HG03280 (cell line): Measurements from ENCODE around the gene RARB.

Experiments
- ATAC-seq: cut with Tn5 transposase; IDR thresholded peaks from one replicate; pipeline ENCODE4 v1.9.1; 2021; ENCODE audit warnings: mild to moderate bottlenecking, moderate library complexity; ENCODE audit not compliant: unreplicated experiment

The RARB gene

GRCh38 chr3:25502233-25502632 is 74.2 kb downstream of the RARB start:
- no peak for ATAC-seq

GRCh38 chr3:25503898-25504301 is 75.8 kb downstream of the RARB start:
- ATAC-seq: no peak

GRCh38 chr3:25505581-25505980 is 77.5 kb downstream of the RARB start:
- no peak for ATAC-seq

GRCh38 chr3:25507811-25508210 is 79.7 kb downstream of the RARB start:
- no peak for ATAC-seq

GRCh38 chr3:25508433-25508832 is 80.4 kb downstream of the RARB start:
- ATAC-seq: no peak

GRCh38 chr3:25508901-25509300 is 80.8 kb downstream of the RARB start:
- no peak for ATAC-seq

- ATAC-seq: no peak
Observed at GRCh38 chr3:25510797-25511196, 82.7 kb downstream of the RARB start.

- no peak for ATAC-seq
Observed at GRCh38 chr3:25511972-25512721, 84.1 kb downstream of the RARB start.

- no peak for ATAC-seq
Observed at GRCh38 chr3:25513642-25514266, 85.7 kb downstream of the RARB start.

GRCh38 chr3:25515171-25515570 is 87.1 kb downstream of the RARB start:
- no peak for ATAC-seq

- ATAC-seq: no peak
Observed at GRCh38 chr3:25520926-25521559, 93.0 kb downstream of the RARB start.

GRCh38 chr3:25527336-25527735 is 99.3 kb downstream of the RARB start:
- ATAC-seq: no peak

GRCh38 chr3:25527801-25528200 is 99.7 kb downstream of the RARB start:
- no peak for ATAC-seq

GRCh38 chr3:25531971-25532370 is 103.9 kb downstream of the RARB start:
- no peak for ATAC-seq

- no peak for ATAC-seq
Observed at GRCh38 chr3:25532431-25533162, 104.5 kb downstream of the RARB start.

- no peak for ATAC-seq
Observed at GRCh38 chr3:25533399-25533798, 105.3 kb downstream of the RARB start.

GRCh38 chr3:25534007-25534406 is 105.9 kb downstream of the RARB start:
- ATAC-seq: no peak

GRCh38 chr3:25536521-25537391 is 108.7 kb downstream of the RARB start:
- no peak for ATAC-seq

GRCh38 chr3:25537516-25537915 is 109.5 kb downstream of the RARB start:
- no peak for ATAC-seq

- no peak for ATAC-seq
Observed at GRCh38 chr3:25540273-25540672, 112.2 kb downstream of the RARB start.
